ENCODE results near the gene LCORL.

DNA sequence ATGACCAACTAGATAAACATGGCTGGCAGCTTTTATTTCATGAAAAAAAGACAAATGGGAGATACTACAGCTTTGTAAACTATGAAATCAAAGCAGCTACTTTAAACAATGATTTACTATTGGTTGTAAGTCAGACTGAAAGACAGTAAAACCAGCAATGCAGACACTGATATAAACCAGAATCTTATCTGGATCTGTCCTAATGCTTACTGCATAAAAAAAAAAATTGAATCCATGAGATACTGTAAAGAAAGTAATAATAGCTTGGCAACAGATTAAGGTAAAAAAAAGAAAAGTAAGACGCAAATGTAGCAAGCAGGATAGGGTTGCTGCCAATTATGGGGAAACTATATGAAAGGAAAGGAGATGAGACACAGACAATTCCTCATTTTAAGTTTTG is 7.3 kb downstream of the LCORL start:
- TF ChIP-seq, protein P1, sequence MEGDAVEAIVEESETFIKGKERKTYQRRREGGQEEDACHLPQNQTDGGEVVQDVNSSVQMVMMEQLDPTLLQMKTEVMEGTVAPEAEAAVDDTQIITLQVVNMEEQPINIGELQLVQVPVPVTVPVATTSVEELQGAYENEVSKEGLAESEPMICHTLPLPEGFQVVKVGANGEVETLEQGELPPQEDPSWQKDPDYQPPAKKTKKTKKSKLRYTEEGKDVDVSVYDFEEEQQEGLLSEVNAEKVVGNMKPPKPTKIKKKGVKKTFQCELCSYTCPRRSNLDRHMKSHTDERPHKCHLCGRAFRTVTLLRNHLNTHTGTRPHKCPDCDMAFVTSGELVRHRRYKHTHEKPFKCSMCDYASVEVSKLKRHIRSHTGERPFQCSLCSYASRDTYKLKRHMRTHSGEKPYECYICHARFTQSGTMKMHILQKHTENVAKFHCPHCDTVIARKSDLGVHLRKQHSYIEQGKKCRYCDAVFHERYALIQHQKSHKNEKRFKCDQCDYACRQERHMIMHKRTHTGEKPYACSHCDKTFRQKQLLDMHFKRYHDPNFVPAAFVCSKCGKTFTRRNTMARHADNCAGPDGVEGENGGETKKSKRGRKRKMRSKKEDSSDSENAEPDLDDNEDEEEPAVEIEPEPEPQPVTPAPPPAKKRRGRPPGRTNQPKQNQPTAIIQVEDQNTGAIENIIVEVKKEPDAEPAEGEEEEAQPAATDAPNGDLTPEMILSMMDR (IDR thresholded peaks at IDR 0.05; ENCODE audit: low read depth, low read length, poor library complexity, severe bottlenecking), result no peak
- TF ChIP-seq EZH2phosphoT487 (IDR thresholded peaks at IDR 0.05; ENCODE audit: borderline replicate concordance, low read length), result no peak
